Activated T-cell treated with anti-CD3 and anti-CD28 coated beads, Interleukin-2, amount 50 U/mL, for 4 hours (primary cell): ENCODE results near the gene KLHL11. TPM values are rescaled to one million over a fixed set of nuclear protein-coding genes. Genes with fewer than 3 reads are reported as not detected.
"Not testable (repeated sequence)": the region's sequence is repeated elsewhere in the genome, so short reads cannot be mapped to it uniquely, and the experiment has no call there.

Experiments
- ATAC-seq, 2 donors: fragments of 200-7000 bp; cut with Tn5 transposase; one replicate each; pipeline ENCODE4 v1.10.0; 2021
- DNase-seq: peaks from one replicate; pipeline ENCODE4 v3.0.0-alpha.2; 2020
- H3K27me3 Mint-ChIP-seq: one replicate; pipeline ENCODE4 v1.8.0; 2021; ENCODE audit warnings: low read depth, mixed read lengths
- H3K36me3 Mint-ChIP-seq: one replicate; pipeline ENCODE4 v1.8.0; 2022; ENCODE audit warnings: mixed read lengths; ENCODE audit not compliant: insufficient read depth
- H3K4me1 Mint-ChIP-seq: one replicate; pipeline ENCODE4 v1.8.0; 2021; ENCODE audit warnings: low read depth, mixed read lengths
- H3K4me3 Mint-ChIP-seq: one replicate; pipeline ENCODE4 v1.8.0; 2021; ENCODE audit warnings: mild to moderate bottlenecking, moderate library complexity, mixed read lengths
- H3K9me3 Mint-ChIP-seq: one replicate; pipeline ENCODE4 v1.8.0; 2021; ENCODE audit warnings: mixed read lengths
- total RNA-seq, 3 donors: library from RNA; stranded (reverse); gene quantifications; one replicate each; pipeline ENCODE4 v1.2.1, GENCODE V29; 2021

KLHL11 gene
- total RNA-seq, 3 donors from 2014 or later, result 27.7 to 31.2 (median 30.3) TPM

DNA sequence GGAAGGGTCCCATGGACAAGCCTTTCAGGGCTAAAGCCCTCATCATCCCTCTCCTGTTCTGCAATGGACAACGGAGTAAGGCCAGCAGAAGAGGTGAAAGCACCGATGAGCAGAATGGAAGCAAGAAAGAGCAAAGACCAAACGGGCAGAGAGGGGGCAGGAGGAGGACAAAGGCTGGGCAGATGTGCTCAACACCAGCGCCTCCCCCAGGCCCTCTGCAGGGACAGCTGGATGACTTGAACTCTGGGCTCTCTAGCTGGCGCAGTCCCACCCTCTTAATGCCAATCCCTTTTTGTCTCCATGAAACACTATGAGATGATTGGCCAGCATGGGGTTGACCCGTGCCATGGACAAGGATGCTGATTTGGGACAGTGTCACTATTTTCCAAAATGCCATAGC is 31.5 kb upstream of the KLHL11 start:
- H3K4me1 Mint-ChIP-seq, result no peaks in the 10 kb centered on the region
- DNase-seq (no peak), ATAC-seq (no peak)
- no peak overlapping the region for H3K4me3 Mint-ChIP-seq
- no peaks in the 10 kb centered on the region for H3K27me3 Mint-ChIP-seq
- no peaks in the 10 kb centered on the region for H3K9me3 Mint-ChIP-seq
- H3K36me3 Mint-ChIP-seq, result peaks cover 53% of the 10 kb centered on the region

DNA sequence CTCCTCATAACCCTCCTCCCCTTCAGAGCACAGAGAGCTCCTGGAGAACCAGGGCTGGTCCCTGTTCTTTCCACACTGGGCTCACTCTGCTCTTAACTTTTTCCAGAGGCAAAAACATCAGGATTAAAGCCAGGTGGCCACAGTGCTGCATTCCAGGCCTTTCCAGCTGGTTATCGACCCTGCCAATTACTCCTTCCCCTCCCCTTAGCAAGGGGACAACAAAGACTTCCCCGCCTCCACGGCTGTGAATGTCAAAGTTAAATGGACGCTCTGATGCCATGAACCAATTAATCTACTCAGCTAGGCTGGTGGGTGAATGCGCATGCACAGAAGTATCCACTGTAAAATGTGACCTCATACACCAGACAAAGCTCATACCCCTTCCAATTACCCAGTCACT is 30.4 kb upstream of the KLHL11 start:
- ATAC-seq, result no peak
- H3K4me1 Mint-ChIP-seq, result no peaks in the 10 kb centered on the region
- DNase-seq, result no peak
- H3K4me3 Mint-ChIP-seq, result no peak overlapping the region
- peaks cover 44% of the 10 kb centered on the region for H3K36me3 Mint-ChIP-seq
- no peaks in the 10 kb centered on the region for H3K9me3 Mint-ChIP-seq
- H3K27me3 Mint-ChIP-seq, result no peaks in the 10 kb centered on the region

DNA sequence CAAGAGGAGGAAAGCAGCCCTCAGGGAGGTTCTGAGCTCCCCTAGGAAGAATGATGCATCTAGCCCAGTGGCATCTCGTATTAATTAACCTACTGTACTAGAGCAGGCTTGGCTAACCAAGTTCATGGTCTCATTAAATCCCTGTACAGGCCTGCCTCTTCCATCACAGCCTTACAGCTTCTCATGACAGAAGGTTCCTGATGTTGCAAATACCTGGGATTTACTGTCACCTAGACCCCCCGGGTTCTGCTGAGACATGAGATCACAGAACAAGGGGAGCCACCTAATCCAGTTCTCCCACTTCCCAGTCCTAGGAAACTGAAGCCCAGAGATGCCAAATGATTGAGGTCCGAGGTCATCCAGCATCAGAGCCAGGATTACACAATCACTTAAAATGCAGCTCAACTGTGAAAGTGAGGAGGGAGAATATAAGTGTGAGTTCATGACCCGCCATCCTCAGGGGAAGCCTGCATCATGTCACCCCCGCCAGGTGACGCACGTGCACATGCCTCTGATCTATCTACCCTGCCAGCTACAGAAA is 29.6 kb upstream of the KLHL11 start:
- Mint-ChIP-seq H3K36me3 (peaks cover 43% of the 10 kb centered on the region), H3K27me3 (no peaks in the 10 kb centered on the region), H3K4me3 (no peak overlapping the region), H3K4me1 (no peaks in the 10 kb centered on the region), H3K9me3 (no peaks in the 10 kb centered on the region)
- no peak for DNase-seq
- ATAC-seq, result no peak

DNA sequence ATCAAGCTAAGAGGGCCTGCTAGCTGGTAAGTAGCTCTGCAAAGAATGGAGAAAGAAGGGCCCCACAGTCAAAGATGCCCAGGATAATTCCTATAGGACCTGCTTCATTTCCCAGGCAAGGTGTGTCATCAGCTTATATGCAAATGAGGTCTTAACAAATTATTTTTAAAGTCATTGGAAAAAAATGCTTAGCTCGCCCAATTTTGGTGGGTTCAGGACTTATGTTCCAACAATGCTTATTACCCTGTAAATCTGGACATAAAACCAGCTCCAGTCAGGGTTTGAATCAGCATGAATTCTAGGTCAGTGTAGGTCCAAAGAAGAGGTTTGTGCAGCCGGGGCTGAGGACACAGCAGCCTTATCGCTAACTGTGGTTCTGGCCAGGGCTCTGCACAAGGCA is 28.2 kb upstream of the KLHL11 start:
- H3K27me3 Mint-ChIP-seq, result no peaks in the 10 kb centered on the region
- H3K9me3 Mint-ChIP-seq, result no peaks in the 10 kb centered on the region
- peaks cover 35% of the 10 kb centered on the region for H3K36me3 Mint-ChIP-seq
- no peak for ATAC-seq
- H3K4me3 Mint-ChIP-seq, result no peak overlapping the region
- H3K4me1 Mint-ChIP-seq, result no peaks in the 10 kb centered on the region
- DNase-seq, result no peak

DNA sequence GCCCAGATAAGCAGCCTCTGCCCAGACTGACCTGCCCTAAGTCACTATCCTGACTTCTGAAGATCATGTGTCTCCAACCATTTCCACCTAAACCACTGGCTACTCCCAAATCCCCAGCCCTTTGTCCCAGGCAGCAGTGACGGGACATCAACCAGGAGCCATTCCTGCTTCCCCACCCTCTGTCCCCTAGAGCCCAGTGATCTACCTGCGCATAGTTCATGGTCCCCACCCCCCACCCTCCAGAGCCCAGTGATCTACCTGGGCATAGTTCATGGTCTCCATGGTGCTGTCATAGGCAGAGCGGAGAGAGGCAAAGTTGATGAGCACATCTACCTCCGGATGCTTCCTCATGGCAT is 26.8 kb upstream of the KLHL11 start:
- H3K27me3 Mint-ChIP-seq, result no peaks in the 10 kb centered on the region
- H3K4me3 Mint-ChIP-seq, result no peak overlapping the region
- DNase-seq (no peak), ATAC-seq (no peak)
- H3K9me3 Mint-ChIP-seq, result no peaks in the 10 kb centered on the region
- peaks cover 32% of the 10 kb centered on the region for H3K36me3 Mint-ChIP-seq
- H3K4me1 Mint-ChIP-seq, result no peaks in the 10 kb centered on the region

DNA sequence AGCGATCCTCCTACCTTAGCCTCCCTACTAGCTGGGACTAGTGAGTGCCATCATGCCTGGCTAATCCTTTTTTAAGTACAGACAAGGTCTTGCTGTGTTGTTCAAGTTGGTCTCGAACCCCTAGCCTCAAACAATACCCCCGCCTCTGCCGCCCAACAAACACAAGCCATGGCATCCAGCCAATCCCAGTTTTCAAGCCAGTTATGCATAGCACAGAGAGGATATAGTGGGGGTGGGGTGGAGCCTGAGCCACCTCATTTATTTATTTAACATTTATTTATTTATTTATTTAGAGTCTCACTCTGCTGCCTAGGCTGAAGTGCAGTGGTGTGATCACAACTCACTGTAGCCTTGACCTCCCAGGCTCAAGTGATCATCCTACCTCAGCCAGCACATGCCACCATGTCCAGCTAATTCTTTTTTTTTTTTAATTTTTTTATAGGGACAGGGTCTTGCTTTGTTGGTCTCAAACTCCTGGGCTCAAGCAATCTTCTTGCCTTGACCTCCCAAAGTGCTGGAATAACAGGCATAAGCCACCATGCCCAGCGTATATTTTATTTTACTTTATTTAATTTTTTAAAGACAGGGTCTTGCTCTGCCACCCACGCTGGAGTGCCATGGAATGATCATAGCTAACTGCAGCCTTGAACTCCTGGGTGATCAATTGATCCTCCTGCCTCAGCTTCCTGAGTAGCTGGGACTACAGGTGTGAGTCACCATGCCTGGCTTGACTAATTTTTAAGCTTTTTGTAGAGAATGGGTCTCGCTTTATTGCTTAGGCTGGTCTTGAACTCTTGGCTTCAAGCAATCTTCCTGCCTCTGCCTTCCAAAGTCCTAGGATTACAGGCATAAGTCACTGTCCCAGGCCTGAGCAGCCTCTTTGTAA is 26.2 kb upstream of the KLHL11 start:
- ATAC-seq (no peak), DNase-seq (no peak)
- no peaks in the 10 kb centered on the region for H3K4me1 Mint-ChIP-seq
- peaks cover 27% of the 10 kb centered on the region for H3K36me3 Mint-ChIP-seq
- no peaks in the 10 kb centered on the region for H3K9me3 Mint-ChIP-seq
- H3K27me3 Mint-ChIP-seq, result no peaks in the 10 kb centered on the region
- no peak overlapping the region for H3K4me3 Mint-ChIP-seq

DNA sequence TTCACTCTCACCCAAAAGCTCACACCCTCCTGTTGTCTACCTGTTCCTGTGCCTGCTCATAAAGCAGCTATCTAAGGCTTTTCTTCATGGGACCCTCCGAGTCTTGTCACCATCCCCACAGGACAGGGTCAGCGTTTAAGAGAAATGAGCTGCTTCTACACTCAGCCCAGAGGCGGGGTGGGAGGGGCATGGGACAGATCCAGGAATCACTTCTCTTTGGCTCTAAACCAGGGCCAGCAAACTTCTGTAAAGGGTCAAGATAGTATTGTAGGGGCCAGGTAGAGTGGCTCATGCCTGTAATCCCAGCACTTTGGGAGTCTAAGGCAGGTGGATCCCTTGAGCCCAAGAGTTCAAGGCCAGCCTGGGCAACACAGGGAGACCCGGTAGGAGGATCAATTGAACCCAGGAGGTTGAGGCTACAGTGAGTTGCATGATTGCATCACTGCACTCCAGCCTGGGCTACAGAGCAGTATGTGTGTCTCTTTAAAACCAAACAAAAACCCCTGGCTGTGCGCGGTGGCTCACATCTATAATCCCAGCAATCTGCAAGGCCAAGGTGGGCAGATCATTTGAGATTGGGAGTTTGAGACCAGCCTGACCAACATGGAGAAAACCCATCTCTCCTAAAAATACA is 23.2 kb upstream of the KLHL11 start:
- H3K4me3 Mint-ChIP-seq, result no peak overlapping the region
- H3K9me3 Mint-ChIP-seq, result no peaks in the 10 kb centered on the region

DNA sequence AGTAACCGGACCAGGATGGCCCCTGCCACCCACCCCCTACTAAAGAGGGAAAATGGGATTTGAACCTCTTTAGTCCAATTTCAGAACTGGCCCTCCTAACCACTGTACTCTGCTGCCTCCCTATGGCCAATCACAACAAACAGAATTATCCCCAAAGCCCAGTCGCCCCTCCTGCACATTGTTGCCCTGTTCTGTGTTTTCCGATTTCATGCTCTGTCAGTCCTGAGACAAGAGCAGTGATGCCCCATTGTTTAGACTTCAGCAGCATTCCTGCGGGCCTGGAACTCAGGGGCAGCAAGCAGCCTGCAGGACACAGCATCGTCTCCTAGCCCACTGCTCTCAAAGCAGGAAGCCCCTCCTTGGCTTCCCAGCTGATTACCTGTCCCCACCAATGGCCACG is 20.5 kb upstream of the KLHL11 start:
- DNase-seq (no peak), ATAC-seq (no peak)
- H3K9me3 Mint-ChIP-seq, result no peaks in the 10 kb centered on the region
- no peaks in the 10 kb centered on the region for H3K4me1 Mint-ChIP-seq
- no peaks in the 10 kb centered on the region for H3K27me3 Mint-ChIP-seq
- no peak overlapping the region for H3K4me3 Mint-ChIP-seq
- H3K36me3 Mint-ChIP-seq, result peaks cover 34% of the 10 kb centered on the region

More for the DNA sequence above, 23.2 kb upstream of the KLHL11 start:
- peaks cover 23% of the 10 kb centered on the region for H3K36me3 Mint-ChIP-seq
- DNase-seq, result no peak
- H3K4me1 Mint-ChIP-seq, result no peaks in the 10 kb centered on the region
- H3K27me3 Mint-ChIP-seq, result no peaks in the 10 kb centered on the region
- no peak for ATAC-seq

- Mint-ChIP-seq H3K4me1 (no peaks in the 10 kb centered on the region), H3K4me3 (no peak overlapping the region), H3K36me3 (peaks cover 41% of the 10 kb centered on the region), H3K27me3 (no peaks in the 10 kb centered on the region), H3K9me3 (no peaks in the 10 kb centered on the region)
- ATAC-seq (no peak), DNase-seq (no peak)
Measured at GRCh38 chr17:41882756-41883155, 17.5 kb upstream of the KLHL11 start.

- Mint-ChIP-seq H3K9me3 (no peaks in the 10 kb centered on the region), H3K36me3 (peaks cover 38% of the 10 kb centered on the region), H3K4me1 (no peaks in the 10 kb centered on the region), H3K27me3 (no peaks in the 10 kb centered on the region), H3K4me3 (no peak overlapping the region)
- ATAC-seq, result no peak
- DNase-seq, result no peak
Measured at GRCh38 chr17:41880130-41880529, 14.9 kb upstream of the KLHL11 start.

GRCh38 chr17:41874293-41874670 is 9.1 kb upstream of the KLHL11 start:
- not testable (repeated sequence) for H3K4me1 Mint-ChIP-seq, ATAC-seq, H3K9me3 Mint-ChIP-seq, H3K27me3 Mint-ChIP-seq, H3K4me3 Mint-ChIP-seq, DNase-seq
- peaks cover 38% of the 10 kb centered on the region for H3K36me3 Mint-ChIP-seq

DNA sequence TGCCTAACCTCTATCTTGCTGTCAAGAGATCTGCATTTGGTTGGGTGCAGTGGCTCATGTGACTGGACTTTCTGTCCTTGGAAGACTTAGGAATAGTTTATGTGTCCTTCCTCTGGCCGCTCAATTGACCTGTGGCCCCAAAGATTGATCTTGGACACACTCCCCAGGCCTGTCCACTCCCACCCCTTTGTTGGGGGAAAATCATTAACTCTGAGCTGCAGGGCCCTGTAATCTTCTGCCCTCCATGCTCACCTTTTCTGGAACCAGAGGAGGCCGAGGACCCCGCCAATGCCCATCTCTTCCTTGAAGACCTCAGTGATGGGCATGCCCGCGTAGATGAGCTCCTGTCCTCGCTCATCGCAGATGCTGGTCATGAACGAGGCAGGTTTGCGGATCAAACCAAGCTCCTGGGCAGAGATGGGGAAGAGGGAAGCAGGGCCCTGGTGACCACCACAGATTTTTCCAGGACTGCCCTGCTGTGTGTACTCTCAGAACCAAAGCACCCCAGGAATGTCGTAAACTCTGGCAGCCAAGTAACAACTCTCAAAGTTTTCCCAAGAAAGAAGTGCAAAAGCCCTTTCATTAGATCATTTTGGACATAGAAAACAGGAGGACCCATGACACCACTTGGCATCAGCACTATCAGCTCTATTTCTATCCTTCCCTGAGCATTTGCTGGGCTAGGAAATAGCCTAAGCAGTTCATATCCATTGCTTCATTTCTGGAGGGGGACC is 8.5 kb upstream of the KLHL11 start:
- peaks cover 6% of the 10 kb centered on the region for H3K4me1 Mint-ChIP-seq
- ATAC-seq (no peak), DNase-seq (no peak)
- no peaks in the 10 kb centered on the region for H3K9me3 Mint-ChIP-seq
- H3K4me3 Mint-ChIP-seq, result no peak overlapping the region
- H3K27me3 Mint-ChIP-seq, result no peaks in the 10 kb centered on the region
- peaks cover 41% of the 10 kb centered on the region for H3K36me3 Mint-ChIP-seq

- Mint-ChIP-seq H3K27me3 (no peaks in the 10 kb centered on the region), H3K4me3 (no peak overlapping the region), H3K36me3 (peaks cover 41% of the 10 kb centered on the region), H3K4me1 (peaks cover 13% of the 10 kb centered on the region), H3K9me3 (no peaks in the 10 kb centered on the region)
- no peak for DNase-seq
- no peak for ATAC-seq
Measured at GRCh38 chr17:41871789-41872188, 6.6 kb upstream of the KLHL11 start.

GRCh38 chr17:41870627-41871026 is 5.4 kb upstream of the KLHL11 start:
- peaks cover 13% of the 10 kb centered on the region for H3K4me1 Mint-ChIP-seq
- no peaks in the 10 kb centered on the region for H3K9me3 Mint-ChIP-seq
- H3K27me3 Mint-ChIP-seq, result no peaks in the 10 kb centered on the region
- ATAC-seq, result no peak
- H3K36me3 Mint-ChIP-seq, result peaks cover 38% of the 10 kb centered on the region
- no peak for DNase-seq
- H3K4me3 Mint-ChIP-seq, result no peak overlapping the region
